ENCODE measurements around the gene CFAP46.
A peak's percentile ranks its signal among the peaks of the same experiment; 100 is the strongest.

Gene CFAP46

DNA sequence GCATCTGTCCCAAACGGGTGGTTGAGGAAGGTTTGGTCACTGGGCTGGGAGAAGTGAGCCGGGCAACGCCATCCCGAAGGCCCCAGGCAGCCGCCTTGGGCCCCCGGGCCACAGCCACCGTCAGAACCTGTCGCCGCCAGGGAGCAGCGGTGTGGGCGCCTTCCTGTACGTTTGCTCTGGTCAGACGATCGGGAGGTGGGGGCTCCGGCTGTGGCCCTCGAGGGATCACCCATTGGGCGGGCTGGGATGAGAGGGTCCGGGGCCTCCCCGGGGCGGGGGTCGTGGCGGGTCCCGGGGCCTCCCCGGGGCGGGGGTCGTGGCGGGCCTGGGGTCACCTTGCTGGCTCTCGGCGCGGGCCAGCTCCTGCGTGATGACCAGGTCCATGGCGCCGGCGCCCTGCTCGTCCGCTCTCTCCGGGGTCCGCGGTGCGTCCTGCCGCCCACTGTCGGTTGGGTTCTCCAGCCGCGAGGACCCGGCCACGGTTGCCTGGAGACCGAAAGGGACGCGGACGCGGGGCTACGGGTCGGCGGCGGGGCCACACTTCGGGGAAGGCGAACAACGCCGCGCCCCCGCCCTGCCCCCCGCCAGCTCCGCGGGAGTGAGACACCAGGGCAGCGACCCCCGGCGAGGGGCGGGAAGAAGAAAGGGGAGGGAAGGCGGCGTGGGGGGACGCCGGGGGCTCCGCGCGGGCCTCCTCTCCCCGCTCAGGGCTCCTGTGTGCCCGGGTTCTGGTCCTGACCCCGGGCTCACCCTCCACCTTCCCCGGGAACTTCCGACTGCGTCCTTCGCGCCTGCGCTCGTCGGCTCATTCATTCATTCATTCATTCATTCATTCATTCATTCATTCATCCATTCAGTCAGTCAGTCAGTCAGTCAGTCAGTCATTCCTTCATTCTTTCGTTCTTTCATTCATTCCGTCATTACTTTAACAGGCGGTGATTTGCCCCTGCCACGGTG is at the start of gene CFAP46:
Gene CFAP46 (minus strand): TSS at position 470 of the 957 bp plus-strand sequence. CDS start 86 bp downstream, at position 384.
- peak within 1 kb of the TSS; percentile 45 for H3K4me3 ChIP-seq (ENCODE audit: low read depth, low read length)

DNA sequence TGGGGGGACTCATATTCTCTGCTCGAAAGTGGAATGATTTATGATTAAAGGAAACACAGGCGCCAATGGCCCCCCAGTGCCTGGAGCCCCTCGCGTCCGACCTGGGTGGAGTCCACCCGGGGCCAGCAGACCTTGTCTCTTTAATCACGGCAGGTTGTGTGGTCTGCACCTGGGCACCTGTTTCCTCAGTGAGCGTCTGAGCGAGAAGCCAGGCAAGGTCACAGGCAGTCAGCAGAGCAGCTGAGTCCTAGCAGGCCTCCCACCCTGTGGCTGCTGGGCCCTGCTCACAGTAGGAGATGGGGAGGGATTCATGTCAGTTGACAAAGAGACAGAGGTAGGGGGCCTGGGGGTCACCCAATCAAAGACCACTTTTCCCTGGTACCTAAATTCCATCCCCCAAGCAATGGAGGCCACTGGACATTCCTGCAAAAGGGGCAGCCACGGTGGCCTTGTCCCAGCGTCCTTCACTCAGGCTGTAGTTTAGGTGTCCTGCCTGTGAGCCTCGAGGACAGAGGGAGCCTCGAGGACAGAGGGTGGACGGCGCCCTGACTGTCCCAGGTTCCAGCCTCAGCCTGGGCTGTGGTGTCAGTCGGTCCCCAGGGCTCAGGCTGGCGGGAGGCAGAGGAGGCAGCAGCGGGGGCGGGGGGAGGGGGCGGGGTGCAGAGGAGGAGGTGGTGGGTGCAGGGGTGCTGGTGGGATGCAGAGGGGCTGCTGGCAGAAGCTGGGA is 49.5 kb upstream of the CFAP46 start:
- H3K4me3 ChIP-seq (ENCODE audit: low read depth, low read length): no peak overlapping the region

DNA sequence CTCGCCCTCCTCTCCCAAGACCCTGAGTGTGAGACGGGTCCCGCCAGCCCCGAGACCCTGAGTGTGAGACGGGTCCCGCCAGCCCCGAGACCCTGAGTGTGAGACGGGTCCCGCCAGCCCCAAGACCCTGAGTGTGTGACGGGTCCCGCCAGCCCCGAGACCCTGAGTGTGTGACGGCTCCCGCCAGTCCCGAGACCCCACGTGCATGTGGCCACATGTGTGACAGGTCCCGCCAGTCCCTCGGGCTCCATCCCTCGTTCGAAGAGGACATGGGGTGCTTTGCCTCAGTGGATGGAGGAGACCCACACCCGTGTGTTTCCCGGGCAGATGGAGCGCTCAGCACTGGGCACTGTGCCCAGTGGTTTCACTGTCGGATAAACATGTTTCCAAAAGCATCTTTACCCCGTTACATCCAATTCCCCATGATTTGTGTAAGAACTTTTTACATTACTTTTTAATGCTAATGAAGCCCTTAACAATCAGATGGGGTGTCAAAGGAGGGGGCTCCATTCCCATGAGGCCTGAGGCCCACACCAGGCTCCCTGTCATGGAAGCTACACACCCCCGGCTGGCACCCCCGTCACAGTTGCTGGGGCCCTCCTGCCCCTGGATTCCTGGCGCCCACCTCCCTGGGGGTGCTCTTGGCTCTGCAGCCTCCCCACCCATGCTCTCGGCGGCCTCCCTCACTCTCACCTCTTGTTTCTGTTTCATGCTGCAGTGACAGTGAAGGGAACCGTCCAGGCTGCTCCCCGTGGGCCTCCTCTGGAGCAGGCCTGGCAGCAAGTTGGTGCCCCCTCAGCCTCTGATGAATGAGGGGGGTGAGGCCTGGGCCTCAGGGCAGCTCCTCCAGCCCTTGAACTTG is 48.5 kb upstream of the CFAP46 start:
- no peak overlapping the region for H3K4me3 ChIP-seq (ENCODE audit: low read depth, low read length)

DNA sequence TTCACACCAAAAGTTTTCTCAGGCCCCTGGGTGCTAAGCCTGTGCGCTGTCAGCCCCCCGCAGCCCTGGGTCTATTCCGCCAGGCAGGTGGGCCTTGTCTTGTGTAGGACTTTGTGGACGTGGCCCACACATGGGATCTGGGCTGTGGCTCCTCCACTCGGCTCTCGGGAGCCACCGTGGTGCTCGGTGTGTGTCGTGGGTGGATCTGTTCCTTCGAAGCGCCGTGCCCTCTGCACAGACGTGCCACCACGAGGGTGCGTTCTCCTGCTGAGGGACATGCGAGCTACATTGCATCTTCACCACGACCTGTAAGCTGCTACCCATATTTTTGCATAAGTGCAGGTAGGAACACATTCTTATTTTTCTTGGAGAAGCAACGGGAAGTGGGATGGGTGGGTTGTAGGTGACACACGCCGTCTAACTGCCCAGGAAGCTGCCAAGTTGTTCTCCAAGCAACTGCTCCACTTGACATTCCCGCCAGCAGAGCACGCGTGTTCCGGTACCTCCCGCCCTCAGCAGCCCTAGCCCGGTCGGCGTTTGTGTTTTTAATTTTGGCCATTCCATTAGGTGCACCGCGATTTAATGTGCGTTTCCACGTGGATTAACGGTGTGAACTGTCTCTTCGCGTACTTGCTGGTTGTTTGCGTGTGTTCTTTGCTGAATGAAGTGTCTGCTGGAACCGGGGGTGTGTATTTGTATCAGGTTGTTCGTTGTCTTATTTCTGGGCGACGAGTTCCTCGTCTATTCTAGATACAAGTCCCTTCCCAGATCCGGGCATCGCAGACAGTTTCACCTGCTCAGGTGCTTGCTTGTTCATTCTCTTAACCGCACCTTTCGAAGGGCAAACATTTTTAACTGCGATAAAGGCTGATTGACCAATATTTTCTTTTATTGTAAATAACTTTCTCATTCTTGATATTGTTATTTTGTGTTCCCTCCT is 47.4 kb upstream of the CFAP46 start:
- no peak overlapping the region for H3K4me3 ChIP-seq (ENCODE audit: low read depth, low read length)

DNA sequence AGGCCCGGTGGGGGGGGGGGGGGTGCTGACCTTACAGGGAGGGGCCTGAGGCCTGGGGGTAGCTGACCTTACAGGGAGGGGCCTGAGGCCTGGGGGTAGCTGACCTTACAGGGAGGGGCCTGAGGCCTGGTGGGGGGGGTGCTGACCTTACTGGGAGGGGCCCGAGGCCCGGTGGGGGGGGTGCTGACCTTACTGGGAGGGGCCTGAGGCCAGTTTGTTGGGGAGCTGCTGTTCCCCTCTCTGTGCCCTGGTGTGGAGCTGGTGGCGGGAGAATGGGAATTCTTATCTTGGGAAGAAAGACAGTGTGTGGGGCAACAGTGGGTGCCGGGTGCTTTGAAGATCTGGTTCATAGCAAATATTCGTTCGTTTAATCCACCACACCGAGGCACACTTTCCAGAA is 46.6 kb upstream of the CFAP46 start:
- no peak overlapping the region for H3K4me3 ChIP-seq (ENCODE audit: low read depth, low read length)

DNA sequence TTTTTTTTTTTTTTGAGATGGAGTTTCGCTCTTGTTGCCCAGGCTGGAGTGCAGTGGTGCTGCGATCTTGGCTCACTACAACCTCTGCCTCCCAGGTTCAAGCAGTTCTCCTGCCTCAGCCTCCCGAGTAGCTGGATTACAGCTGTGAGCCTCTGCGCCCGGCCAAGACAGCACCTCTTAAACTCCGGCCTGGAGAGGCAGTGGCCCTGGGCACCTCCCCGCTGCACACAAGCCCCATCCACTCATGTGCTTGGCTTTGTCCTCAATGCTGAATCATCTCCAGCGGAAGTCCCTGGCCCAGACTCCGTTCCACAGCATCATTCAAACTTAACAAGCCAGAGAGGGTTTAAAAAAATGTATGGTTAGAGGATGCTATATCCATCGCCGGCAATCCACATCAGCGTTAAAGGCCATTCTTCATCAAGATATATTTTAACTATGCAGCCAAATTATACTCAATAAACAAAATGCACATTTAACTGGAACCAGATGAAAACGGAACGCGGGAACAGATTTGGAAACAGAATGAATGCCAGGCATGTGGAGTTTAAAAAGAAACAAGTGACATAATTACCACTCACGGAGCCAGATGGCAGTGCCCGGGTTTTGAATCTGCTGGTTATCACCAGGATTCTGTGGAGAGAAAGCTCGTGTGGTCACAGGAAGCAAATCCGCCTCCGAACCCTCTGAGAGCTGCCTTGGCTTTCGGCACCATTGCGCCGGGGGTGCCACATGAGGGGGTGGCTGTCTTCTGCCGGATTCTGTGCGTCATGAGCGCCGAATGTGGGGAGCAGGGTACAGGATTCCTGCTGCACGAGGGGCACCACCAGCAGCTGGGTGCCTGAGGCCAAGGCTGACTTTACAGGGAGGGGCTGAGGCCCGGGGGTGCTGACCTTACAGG is 45.6 kb upstream of the CFAP46 start:
- no peak overlapping the region for H3K4me3 ChIP-seq (ENCODE audit: low read depth, low read length)

DNA sequence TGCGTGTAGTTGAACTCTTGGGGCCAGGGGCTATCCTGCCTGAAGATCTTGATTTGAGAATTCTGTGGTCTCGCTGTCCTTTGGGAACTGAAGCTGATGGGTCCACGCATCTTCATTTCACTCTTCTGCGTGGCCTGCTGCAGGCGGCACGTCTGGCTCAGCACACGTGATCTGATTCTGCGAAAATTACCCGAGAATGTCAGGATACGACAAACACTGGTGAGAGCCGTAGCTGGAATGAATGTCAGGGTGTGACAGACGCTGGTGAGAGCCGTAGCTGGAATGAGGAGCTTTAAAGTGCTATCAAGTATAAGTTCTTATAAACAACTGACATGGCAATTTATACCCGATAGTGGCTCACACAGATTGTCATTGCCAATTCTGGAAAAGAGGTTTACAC is 44.6 kb upstream of the CFAP46 start:
- no peak overlapping the region for H3K4me3 ChIP-seq (ENCODE audit: low read depth, low read length)

DNA sequence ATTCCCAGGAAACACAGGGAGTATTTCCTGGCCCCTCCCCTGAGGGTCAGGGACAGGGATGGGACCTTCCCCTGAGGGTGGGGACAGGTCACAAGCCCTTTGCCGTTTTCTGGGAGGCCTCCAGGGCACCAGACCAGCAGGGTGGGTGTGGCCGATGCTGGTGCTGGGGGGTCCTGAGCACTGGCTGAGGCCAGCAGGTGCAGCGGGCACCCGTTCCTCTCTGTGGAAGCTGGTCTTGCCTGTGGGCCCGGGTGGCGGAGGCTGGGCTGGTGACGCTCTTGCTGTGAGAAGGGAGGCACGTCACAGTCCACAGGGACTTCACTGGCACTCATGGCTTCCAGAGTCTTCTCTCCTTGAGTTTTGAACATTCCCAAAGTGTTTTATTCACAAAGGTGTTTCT is 44.2 kb upstream of the CFAP46 start:
- no peak overlapping the region for H3K4me3 ChIP-seq (ENCODE audit: low read depth, low read length)

DNA sequence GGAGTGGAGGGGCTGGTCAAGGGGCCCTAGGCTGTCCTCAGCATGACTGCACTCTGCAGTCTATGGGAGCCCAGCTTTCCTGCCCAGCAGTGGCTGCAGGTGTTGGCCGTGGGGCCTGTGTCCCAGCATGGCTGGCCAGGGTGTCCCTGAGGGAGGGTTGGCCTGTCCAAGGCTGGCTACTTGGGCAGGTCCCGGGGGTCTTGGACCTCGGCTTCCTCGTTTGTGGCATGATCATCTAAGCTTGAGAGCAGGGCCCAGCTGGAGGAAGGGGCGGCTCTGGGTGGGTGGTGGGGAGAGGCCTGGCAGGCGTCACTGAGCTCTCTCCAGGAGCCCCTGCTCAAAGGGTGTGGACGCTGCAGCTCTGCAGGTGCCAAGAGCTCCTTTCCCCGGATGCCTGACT is 43.7 kb upstream of the CFAP46 start:
- H3K4me3 ChIP-seq (ENCODE audit: low read depth, low read length): no peak overlapping the region

DNA sequence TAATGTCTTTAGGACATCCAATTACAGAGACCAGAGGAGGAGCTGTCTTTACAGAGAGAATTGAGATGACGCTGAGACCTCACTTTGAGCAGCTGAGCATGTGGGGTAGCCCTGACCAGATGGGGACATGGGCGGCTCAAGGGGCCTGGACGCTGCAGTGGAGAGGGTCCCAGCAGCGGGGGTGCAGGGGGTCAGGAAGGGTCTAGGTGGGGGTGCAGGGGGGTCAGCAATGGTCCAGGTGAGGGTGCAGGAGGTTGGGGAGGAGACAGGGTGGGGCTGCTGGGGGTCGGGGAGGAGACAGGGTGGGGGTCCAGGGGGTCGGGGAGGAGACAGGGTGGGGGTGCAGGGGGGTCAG is 43.2 kb upstream of the CFAP46 start:
- H3K4me3 ChIP-seq (ENCODE audit: low read depth, low read length): no peak overlapping the region

DNA sequence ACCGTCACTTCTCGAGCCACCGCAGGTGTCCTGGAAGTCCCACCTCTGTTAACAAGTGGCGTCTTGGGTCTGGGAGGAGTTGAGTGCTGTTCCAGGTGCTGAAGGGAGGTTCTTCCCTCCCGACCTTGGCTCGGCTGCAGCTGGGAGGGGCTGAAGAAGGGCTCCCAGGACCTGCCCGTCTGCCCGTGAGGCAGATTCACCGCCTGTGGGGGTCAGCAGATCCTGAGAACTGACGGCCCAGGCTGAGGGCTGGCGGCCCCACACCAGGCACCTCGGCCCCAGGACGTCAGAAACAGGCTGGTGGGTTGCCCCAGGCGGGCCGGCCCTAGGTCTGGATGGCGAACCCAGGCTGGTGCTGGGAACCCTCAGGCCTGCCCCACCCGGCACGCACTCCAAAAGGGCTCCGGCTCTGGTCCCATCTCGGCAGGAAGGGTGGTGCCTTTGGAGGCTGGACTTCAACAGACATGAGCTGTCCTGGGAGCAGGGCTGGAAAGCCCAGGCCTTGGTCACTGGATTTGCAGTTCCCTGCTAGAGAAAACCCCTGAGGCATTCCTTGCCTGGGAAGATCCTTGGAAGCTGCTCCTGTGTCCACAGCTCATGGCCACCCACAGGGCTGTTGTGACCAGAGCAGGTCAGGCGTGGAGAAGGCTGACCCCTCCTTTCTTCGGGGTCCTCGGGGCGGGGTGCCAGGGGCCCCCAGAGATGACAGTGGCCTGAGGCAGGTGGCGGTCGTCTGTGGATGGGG is 42.6 kb upstream of the CFAP46 start:
- H3K4me3 ChIP-seq (ENCODE audit: low read depth, low read length): no peak overlapping the region

DNA sequence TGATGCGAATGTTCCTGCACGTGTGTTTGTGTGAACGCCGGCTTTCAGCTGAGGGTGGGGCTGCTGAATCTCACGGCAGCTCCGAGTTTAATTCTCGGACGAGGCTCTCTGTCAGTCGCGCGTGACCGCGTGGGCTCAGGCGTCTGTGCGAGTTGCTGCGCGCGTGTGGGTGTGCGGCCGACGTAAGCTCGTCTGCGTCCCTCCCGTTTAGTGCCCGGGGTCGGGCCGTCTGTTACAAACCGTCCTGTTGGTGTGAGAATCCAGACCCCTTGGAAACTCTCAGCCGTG is 41.6 kb upstream of the CFAP46 start:
- H3K4me3 ChIP-seq (ENCODE audit: low read depth, low read length): no peak overlapping the region

DNA sequence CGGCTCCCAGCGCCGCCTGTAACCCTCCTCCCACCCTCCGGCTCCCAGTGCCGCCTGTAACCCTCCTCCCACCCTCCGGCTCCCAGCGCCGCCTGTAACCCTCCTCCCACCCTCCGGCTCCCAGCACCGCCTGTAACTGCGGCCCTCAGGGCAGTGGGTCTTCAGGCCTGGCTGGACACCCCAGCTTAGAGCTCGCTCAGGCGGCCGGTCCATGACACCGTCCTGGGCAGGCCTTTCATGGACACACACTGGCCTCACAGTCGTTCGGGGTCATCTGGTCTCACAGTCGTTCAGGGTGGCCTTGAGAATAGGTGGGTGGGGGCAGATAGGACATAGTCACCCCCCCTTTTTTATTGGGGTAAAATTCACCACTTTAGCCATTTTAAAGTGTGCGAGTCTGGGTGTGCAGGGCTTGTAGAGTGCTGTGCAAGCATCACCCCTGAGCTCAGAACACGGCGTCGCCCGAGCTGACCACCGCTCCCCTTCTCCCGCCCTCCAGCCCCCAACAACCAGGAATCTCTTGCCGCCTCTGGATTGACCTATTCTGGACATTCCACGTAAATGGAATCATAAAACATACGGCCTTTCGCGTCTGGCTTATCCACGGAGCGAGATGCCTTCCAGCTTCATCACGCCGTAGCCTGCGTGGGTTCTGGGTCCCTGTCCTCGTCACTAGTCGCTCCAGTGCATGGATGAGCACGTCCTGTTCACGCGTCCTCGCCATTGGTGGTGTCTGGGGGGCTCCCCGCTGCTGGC is 41.1 kb upstream of the CFAP46 start:
- H3K4me3 ChIP-seq (ENCODE audit: low read depth, low read length): no peak overlapping the region

DNA sequence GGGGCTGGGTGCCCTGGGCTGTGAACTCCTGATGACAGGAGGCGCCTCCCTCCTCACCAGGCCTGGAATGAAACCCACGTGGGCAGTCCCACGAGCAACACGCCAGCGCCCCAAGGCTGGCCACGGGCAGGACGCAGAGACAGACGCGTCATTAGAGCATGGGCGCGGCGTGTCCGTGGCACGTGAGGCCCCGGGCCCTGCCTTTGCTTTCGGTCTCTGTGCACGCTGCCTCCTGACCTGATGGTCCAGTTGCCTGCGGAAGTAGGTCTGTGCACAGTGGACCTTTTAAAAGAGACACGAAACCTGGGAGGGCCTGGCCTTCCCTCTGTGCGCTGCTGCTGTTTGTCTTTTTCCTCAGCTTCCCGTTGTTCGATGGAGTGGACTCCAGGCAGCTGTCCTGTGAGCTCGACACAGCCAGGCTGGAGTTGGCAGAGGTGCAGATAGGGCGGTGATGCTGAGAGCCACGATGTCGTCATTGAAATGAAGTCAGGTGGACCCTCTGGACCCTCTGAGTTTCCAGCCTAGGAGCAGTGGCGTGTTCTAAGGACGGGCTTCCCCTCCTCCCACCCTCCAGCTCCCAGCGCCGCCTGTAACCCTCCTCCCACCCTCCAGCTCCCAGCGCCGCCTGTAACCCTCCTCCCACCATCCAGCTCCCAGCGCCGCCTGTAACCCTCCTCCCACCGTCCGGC is 40.1 kb upstream of the CFAP46 start:
- no peak overlapping the region for H3K4me3 ChIP-seq (ENCODE audit: low read depth, low read length)

DNA sequence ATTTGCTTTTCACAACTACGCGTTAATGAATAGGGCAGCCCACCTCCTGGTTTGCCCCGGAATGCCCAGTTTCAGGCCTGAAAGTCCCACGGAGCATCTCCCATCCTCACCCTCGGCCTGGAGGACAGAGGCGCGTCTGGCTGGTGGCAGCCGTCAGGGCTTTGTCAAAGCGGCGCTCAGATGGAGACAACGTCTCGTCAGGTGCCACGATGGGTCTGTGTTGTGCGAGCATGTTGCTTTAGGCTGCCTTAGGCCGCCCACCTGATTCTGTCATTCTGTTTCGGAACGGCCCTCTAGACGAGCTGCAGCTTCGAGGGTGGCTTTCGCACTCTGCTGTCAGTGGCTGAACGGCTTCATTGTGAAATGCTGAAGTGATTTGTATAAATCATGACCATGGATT is 39.4 kb upstream of the CFAP46 start:
- no peak overlapping the region for H3K4me3 ChIP-seq (ENCODE audit: low read depth, low read length)

DNA sequence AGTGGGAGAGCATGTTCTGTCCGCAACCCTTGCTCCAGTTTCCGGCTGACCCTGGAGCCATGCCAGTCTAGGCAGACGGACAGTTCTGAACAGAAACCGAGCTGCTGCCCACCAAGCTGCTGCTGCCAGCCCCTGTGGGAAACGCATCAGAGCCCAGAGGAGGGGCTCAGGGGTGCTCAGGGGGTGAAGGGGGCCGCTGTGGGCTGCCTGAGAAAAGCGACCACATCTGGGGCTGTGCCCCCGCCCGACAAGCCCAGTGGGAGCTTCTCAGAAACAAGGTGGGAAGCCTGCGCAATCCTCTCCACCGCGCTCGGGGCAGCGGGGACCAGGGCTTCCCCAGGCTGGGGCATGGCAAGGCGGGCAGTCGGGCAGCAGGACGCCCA is 38.8 kb upstream of the CFAP46 start:
- no peak overlapping the region for H3K4me3 ChIP-seq (ENCODE audit: low read depth, low read length)

DNA sequence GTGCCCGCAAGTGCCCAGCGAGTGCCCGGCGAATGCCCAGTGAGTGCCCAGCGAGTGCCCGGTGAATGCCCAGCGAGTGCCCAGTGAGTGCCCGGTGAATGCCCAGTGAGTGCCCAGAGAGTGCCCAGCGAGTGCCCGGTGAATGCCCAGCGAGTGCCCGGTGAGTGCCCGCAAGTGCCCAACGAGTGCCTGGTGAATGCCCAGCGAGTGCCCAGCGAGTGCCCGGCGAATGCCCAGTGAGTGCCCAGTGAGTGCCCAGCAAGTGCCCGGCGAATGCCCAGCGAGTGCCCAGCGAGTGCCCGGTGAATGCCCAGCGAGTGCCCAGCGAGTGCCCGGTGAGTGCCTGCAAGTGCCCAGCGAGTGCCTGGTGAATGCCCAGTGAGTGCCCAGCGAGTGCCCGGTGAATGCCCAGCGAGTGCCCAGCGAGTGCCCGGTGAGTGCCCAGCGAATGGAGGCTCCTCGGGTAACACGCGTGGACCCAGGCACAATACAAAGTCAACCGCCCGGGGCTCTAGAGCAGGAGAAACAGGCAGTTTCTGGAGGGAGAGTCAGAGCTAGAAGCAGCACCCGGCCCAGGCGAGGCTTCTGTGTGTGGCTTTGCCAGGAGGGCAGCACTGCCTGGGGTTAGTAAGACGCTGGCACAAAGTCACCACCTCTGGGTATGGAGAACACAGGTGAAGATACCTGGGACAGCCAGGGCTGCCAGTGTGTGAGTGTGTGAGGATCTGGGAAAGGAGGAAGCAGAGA is 38.2 kb upstream of the CFAP46 start:
- H3K4me3 ChIP-seq (ENCODE audit: low read depth, low read length): no peak overlapping the region
